A673 (cell line): ENCODE data around the gene CCDC27.

Experiments used
- CTCF ChIP-seq: fragments of 300-800, 200-600 bp; sonication (generic); conservative IDR thresholded peaks from 2 replicates; pipeline ENCODE4 v1.5.1; 2017; ENCODE audit warnings: low read depth, mild to moderate bottlenecking, antibody characterized with exemption, low read length, moderate library complexity, mixed read lengths
- EZH2 ChIP-seq: fragments of 200-600 bp; sonication (generic); IDR thresholded peaks from 2 replicates; pipeline ENCODE4 v1.6.1; 2017; ENCODE audit warnings: borderline replicate concordance, low read depth, mild to moderate bottlenecking, mixed read lengths, antibody characterized with exemption, low read length; ENCODE audit not compliant: poor library complexity, severe bottlenecking

DNA sequence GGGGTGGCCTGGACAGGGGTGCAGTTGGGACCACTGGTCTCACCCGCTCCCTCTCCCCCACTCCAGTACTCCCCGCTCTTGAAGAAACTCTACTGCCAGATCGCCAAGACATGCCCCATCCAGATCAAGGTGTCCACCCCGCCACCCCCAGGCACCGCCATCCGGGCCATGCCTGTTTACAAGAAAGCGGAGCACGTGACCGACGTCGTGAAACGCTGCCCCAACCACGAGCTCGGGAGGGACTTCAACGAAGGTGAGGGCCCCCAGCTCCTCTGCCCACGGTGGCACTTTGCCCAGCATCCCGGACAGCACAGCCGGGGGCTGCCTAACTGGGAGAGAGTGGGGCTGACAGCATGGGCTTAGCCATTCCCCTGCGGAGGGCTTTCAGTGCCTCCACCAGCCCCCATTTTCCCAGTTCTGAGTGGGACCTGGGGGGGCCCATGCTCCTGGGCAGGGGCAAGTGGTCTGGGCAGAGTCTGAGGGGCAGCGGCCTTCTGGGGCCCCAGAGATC, 30.2 kb upstream of the CCDC27 start:
- TF ChIP-seq CTCF (no peak), EZH2 (no peak)
